ENCODE results near the gene MSI2.

- TF ChIP-seq, protein P1, sequence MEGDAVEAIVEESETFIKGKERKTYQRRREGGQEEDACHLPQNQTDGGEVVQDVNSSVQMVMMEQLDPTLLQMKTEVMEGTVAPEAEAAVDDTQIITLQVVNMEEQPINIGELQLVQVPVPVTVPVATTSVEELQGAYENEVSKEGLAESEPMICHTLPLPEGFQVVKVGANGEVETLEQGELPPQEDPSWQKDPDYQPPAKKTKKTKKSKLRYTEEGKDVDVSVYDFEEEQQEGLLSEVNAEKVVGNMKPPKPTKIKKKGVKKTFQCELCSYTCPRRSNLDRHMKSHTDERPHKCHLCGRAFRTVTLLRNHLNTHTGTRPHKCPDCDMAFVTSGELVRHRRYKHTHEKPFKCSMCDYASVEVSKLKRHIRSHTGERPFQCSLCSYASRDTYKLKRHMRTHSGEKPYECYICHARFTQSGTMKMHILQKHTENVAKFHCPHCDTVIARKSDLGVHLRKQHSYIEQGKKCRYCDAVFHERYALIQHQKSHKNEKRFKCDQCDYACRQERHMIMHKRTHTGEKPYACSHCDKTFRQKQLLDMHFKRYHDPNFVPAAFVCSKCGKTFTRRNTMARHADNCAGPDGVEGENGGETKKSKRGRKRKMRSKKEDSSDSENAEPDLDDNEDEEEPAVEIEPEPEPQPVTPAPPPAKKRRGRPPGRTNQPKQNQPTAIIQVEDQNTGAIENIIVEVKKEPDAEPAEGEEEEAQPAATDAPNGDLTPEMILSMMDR (IDR thresholded peaks at IDR 0.05; ENCODE audit: low read depth, low read length, poor library complexity, severe bottlenecking) = no peak
- TF ChIP-seq EZH2phosphoT487 (IDR thresholded peaks at IDR 0.05; ENCODE audit: borderline replicate concordance, low read length) = no peak
These were observed 101.6 kb downstream of the MSI2 start for GRCh38 chr17:57357830-57358430.

Data from DOHH2 (cell line).